NCI-H146 (cell line): ENCODE results near the gene AOPEP.

Experiments used
- DNase-seq: peaks from one replicate; lab custom pipeline; 2025; lab: John Stamatoyannopoulos, UW

Gene AOPEP

DNA sequence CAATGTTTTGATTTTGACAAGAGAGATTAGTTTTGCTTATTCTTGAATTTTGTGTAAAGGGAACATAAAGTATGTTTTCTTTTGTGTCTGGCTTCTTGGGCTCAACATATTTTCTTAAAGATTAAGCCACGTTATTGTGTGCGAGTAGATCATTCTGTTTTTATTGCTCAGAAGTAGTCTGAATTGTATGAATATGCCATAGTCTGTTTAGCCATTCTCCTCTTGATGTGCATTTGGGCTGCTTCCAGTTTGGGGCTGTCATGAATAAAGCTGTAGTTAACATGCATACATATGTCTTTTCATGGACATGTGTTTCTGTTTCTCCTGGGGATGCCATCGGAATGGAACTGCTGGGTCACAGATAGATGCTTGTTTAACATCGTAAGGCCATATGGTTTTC lies 392.1 kb downstream of the AOPEP start:
- no peak for DNase-seq

GRCh38 chr9:95120781-95121370 lies 394.4 kb downstream of the AOPEP start:
- DNase-seq: no peak

- DNase-seq: no peak
Observed at GRCh38 chr9:95124582-95125367, 398.3 kb downstream of the AOPEP start.

- DNase-seq: no peak
Observed at GRCh38 chr9:95125652-95126051, 399.2 kb downstream of the AOPEP start.

DNA sequence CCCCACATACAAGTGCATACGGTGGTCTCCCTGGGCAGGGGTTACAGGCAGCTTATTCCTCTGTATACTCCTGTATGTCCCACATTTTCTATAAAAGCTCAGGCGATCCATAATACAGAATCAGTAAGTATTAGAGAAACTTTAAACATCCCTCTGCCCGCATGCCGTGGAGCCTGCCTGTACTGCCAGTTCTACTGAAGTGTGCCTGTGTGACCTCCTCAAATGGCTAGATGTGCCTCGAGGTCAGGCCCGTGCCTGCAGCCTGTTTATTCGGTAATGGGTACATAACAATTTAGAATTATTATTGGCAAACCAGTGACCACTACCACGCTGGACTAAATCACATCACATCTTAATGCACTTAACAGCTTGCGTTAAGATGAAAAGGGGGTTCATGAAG lies 400.2 kb downstream of the AOPEP start:
- DNase-seq: no peak

DNA sequence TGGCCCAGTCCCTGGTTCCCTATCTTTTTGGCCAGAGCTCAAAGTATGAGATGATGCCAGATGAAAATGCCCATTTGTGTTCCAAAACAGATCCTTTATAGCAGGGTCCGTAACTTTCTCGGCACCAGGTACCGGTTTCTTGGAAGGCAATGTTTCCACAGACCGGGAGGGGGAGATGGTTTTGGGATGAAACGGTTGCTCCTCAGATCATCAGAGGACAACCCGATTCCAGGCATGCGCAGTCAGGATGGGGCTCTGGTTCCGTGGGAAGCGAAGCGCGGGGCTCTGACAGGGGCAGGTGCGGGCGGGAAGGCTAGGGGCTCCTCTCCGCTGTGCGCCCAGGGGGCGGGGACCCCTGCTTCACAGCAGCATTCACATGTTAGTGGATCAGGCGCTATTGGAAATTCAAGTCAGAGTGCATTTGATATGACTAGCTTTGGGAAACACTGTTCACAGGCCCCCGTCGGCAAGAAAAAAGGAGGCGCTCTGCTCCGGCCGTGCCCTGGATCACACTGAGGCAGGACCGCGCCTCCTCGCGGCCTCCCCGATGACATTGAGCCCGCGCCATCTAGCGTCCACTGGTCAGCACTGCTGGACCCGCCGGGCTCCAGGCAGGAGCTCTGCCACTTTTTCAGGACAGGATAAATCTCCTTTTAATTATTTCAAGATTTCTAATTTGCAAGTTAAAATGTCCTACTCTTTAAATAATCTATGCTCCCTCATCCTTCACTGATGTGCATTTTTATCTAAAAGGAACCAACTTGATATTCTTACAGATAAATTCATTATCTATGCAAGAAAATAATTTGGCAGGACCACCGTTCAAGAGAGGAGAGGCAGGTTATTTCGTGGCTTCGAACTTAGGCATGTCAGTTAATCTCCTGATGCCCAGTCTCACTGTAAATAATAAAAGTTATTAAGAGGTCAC lies 401.0 kb downstream of the AOPEP start:
- no peak for DNase-seq

DNA sequence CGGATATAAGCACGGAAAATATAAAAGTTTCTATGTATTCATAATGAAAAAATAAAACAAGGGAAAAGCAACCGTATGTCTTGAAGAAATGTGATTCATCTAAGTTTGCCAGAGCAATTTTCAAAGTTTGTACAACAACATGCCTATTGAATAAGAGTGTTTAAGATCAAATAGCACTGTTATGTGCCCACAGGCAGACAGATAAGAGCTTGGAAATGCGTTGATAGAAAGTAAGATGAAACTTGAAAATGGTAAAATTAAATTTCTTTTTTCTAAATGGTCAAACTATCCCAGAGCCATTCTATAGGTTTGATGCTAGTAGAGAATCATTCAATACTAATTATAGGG lies 401.7 kb downstream of the AOPEP start:
- no peak for DNase-seq

DNA sequence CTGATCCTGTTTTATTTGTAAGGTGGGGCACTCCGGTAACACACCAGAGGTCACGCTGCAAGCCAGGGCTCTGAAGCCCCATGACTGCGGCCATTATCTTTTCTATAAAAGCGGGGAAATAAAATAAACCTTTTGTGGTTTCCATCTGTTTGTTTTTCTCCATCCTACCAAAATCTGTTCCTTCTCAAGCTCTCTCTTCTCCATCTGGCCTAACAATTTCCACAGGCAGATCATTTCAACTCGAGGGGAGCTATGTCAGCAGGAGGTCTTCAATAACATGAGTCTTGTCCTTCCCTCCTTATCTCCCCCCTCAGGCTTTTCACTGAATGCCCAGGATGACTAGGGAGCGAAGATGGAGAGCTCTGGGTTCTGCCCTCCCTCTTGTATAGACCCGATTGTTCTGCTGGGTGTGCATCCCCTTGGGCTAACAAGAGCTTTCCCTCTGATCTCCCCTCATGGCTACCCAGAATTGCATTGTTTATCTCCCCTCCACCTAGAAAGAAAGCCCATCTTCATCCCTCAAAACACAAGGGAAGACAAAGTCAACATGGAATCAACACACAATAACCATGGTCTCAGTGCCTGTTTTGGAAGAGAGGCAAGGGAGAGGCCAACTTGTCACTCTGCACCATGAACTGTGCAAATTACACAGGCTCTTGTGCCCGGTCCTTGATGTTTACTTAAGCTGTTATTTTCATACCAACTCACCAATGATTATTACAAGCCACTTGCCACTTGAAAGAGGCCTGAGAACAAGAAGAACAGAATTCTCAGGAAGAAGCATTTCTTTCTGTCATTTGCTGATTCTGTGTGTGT lies 403.2 kb downstream of the AOPEP start:
- peak; percentile 18 for DNase-seq

- peak; percentile 17 for DNase-seq
Observed at GRCh38 chr9:95130484-95130883, 404.0 kb downstream of the AOPEP start.

DNA sequence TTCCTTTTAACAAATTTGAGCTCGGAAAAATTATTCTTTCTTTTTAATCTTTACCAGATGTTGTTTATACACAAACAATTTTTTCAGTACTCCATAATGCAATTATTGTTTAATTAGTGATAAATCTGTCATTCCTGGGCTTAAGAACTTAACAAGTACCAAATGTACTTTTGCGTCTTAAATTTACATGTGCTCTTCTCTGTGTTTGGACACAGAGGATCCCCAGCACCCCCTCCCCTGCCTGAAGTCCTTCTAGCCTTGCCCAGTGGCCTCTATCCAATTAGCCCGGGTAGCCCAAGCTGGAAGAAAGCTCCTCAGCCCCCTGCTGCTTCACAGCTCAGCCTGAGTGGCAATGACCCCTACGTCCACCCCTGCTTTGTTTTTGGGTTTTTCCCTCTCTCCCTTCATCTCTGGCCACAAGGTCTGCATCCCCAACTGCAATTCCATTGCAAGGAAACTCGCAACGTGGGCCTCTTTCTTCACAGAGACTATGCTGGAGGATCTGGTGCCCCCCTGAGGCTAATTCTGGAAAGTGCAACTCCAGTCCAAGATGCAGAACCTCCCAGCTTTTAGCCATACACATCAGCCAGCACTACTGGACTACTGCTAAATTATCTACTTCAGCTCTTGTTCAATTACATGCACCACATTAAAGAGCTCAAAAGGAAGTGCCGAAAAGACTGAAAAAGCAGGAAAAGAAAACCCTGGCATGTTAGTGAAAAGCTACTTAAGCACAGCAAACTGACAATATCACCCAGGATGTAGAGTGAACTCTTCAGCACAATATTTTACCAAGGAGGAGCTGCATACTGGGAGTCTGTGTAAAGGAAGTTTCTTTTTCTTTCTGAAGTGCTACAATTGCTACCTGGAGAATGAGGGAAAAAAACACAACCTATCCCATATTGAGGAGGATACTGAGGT lies 404.8 kb downstream of the AOPEP start:
- DNase-seq: peak; percentile 50

DNA sequence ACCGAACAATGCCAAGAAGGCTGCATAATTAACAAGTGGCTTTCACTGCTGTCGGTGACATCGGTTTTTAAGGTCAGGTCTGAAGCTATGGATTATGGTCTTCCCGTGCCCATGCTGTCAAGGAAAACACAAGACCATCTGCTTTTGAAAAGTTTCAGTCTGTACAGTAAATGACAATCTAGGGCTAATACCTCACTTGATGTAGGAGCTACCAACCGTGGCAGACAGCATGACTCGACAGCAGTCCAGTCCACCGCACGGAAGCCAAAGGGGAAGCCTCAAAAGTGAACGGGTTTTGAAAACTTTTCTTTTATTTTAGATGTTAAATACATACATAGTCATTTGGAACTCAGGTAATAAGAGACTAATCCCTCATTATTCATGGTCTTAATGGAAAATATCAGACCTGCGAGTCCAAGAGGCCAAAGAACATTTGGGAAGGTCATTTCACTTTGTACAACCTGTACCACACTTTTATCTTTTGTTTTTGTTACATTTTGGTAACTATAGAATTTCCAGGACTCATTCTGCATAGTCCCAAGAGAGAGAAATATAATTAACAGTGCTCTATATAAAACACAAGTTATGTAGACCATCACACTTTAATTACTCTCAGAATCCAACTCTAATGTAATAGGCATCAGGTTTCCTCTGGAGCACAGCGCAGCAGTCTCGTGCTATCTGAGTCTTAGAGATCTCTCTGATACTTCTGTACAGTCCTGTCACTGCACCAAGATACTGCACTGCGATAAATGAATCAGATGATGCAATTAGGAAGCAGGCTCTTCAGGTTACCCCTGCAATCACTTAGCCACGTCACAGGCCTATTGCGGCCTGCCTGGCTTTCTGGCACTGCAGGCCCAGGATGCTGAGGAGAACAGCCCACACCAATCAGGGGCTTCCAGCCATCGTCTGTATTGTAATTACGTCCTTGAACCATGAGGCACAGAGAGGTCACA lies 406.1 kb downstream of the AOPEP start:
- DNase-seq: no peak

DNA sequence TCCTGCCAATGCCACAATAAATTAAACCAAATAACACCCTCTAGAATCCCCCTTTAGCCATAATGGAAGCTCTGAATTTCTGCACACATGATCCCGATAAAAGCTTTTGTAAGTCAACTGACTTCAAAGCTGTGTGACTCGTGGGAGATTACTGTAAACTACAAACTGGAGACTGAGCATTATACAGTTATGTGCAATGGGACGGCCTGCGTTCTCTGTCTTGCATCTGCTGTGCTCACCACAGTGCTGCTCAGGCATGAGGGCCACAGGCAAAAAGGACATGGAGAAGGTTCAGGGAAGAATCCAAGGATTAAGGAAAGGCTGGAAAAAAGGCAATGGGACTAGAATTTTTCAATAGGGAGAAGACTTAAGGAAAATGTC lies 406.8 kb downstream of the AOPEP start:
- DNase-seq: no peak

- DNase-seq: no peak
Observed at GRCh38 chr9:95134457-95134881, 408.0 kb downstream of the AOPEP start.

DNA sequence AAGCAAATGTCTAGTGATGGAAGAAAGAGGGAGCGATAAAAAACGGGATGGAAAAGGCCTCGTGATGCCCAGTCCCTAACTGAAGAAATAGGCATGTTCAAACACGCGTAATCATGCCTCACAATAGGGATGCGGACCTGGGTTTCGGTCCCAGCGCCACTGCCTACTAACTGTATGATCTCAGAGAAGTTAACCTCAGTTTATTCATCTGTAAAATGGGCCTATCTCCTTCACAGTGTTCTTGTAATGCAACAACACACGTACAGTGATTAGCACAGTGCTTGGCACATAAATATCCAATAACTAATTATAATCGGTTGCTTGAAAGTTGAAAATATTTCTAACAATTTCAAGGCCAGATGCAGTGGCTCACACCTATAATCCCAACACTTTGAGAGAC lies 409.3 kb downstream of the AOPEP start:
- no peak for DNase-seq
